GM18868 (cell line): ENCODE results near the gene CRABP1.
"Not testable (repeated sequence)": the region's sequence is repeated elsewhere in the genome, so short reads cannot be mapped to it uniquely, and the experiment has no call there.

ENCODE experiments used
- ATAC-seq: cut with Tn5 transposase; IDR thresholded peaks from one replicate; pipeline ENCODE4 v1.9.1; 2021; ENCODE audit warnings: mild to moderate bottlenecking, moderate library complexity; ENCODE audit not compliant: unreplicated experiment

Gene CRABP1

GRCh38 chr15:78369161-78369560 lies 29.0 kb downstream of the CRABP1 start:
- no peak for ATAC-seq

GRCh38 chr15:78370013-78370412 lies 29.9 kb downstream of the CRABP1 start:
- ATAC-seq = no peak

- no peak for ATAC-seq
Observed at GRCh38 chr15:78372880-78373279, 32.7 kb downstream of the CRABP1 start.

- no peak for ATAC-seq
Observed at GRCh38 chr15:78374436-78375393, 34.6 kb downstream of the CRABP1 start.

- ATAC-seq = not testable (repeated sequence)
Observed at GRCh38 chr15:78380143-78380542, 40.0 kb downstream of the CRABP1 start.

GRCh38 chr15:78382114-78382880 lies 42.1 kb downstream of the CRABP1 start:
- no peak for ATAC-seq

GRCh38 chr15:78384651-78385050 lies 44.5 kb downstream of the CRABP1 start:
- no peak for ATAC-seq

GRCh38 chr15:78387246-78388037 lies 47.3 kb downstream of the CRABP1 start:
- ATAC-seq = no peak

GRCh38 chr15:78388865-78389264 lies 48.7 kb downstream of the CRABP1 start:
- no peak for ATAC-seq

- ATAC-seq = no peak
Observed at GRCh38 chr15:78389322-78389721, 49.2 kb downstream of the CRABP1 start.

- no peak for ATAC-seq
Observed at GRCh38 chr15:78389738-78390137, 49.6 kb downstream of the CRABP1 start.

- ATAC-seq = no peak
Observed at GRCh38 chr15:78390242-78390641, 50.1 kb downstream of the CRABP1 start.

GRCh38 chr15:78390826-78391225 lies 50.7 kb downstream of the CRABP1 start:
- ATAC-seq = no peak

- no peak for ATAC-seq
Observed at GRCh38 chr15:78391781-78392180, 51.6 kb downstream of the CRABP1 start.

GRCh38 chr15:78392430-78392829 lies 52.3 kb downstream of the CRABP1 start:
- no peak for ATAC-seq

- ATAC-seq = no peak
Observed at GRCh38 chr15:78393137-78393536, 53.0 kb downstream of the CRABP1 start.

- ATAC-seq = no peak
Observed at GRCh38 chr15:78394026-78394425, 53.9 kb downstream of the CRABP1 start.

GRCh38 chr15:78394981-78395616 lies 54.9 kb downstream of the CRABP1 start:
- ATAC-seq = no peak

- no peak for ATAC-seq
Observed at GRCh38 chr15:78396186-78396814, 56.1 kb downstream of the CRABP1 start.

GRCh38 chr15:78396976-78397375 lies 56.8 kb downstream of the CRABP1 start:
- ATAC-seq = no peak
